HG03558 (cell line): ENCODE measurements around the gene CPPED1.

Experiments
- ATAC-seq: cut with Tn5 transposase; IDR thresholded peaks from one replicate; pipeline ENCODE4 v1.9.1; 2021; ENCODE audit warnings: moderate number of reproducible peaks; ENCODE audit not compliant: unreplicated experiment; ENCODE audit errors: extremely low read depth

The CPPED1 gene

DNA sequence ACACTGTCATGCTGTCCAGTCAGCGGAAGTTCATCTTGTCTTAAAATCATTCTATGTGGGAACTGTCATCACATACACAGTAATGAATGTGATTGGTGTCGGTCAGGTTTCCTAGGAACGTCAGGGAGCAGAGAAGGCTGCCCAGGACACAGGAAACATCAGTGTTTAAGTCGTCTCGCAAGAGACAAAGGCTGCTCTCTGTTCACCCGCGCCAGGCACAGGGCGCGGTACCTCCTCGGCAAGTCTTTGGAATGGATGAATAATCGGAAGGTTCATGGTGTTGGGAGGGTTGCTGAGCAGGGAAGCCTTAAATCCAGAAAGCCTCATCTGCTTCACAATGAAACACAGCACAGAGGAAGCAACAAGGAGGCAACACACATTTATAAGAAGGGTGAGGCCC is 148.2 kb downstream of the CPPED1 start:
- ATAC-seq, result no peak

DNA sequence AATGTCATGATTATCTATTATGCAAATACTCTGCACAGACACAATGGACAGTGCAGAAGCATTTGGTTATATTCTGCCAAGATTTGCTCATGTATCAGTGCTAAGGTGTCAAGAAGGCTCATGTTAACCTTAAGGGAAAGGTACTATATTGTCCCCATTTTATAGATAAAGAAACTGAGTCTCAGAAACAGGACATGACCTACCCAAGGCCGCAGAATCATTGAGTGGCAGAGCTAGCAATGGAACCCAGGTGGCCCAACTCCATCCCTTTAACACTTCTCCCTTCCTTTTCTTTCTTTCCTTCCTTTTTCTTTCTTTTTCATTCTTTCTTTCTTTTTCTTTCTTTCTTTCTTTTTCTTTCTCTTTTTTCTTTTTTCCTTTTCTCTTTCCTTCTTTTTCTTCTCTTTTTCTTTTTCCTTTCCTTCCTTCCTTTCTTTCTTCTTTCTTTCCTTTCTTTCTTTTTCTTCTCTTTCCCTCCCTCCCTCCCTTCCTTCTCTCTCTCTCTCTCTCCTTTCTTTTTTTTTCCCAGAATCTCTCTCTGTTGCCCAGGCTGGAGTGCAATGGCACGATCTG is 149.8 kb downstream of the CPPED1 start:
- ATAC-seq, result no peak

DNA sequence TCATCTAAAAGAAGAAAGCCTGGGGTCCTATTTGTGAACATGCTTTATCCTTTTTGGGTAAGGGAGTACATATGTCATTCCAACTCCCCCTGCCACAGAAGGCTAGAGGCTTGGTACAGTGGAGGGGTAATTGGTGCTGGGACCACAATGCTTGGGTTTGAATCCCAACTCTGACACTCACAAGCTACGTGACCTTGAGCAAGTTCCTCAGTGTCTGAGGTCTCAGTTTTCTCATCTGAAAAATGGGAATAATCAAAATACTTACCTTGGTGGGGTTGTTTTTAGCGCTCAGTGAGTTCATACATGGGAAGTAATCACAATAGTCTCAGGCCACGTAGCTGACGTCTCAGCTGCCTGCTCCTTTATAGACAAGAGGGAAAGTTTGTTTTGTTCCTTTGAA is 150.8 kb downstream of the CPPED1 start:
- no peak for ATAC-seq

DNA sequence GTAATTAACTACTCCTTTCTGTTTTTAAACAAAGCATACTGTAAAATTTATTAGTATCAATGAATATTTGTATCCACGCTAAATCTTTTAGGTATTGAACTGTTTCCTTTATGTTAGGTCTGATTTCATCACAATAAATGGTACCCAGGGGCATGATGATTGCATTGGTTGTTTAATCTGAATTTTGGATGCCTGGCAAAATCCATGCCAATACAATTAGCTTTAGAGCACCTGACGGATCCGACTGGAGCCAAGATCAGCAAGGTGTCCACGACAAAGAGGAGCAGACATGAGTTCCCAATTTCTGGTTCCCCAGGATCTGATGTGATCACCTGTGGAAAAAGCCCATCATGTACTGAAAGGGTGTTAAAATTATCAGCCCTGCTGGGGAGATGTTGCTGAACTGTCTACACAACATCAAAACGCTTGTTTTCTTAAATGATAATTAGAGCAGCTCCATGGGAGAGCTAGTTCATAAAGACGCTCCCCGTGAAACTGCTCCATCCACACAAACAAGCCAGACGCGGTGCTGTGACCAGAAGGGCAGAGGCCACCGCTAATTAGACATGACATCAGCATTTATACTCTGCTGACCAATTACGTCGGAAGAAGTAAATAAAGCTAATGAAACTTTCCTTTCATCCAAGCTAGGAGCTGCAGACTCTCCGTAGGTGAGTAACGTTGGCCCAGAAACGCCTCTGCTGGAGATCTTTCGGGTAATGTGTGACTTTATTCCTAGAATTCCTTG is 151.7 kb downstream of the CPPED1 start:
- no peak for ATAC-seq

DNA sequence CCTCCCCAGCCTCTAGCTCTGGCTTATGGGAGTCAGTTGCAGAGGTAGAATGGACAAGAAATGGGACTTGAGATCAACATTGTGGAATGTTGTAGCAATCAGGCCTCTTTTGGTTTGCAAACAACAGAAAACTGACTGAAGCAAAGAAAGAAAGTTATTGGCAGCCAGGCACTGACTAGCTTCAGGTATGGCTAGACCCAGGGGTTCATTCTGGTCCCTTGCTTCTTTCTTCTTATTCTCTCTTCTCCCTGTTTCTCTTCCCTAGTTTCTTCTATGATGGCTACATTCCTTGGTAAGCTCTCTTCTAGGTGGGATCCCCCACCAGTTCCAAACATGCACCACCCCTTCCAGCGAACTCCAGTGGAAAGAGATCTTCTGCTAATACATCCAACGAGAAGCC is 154.3 kb downstream of the CPPED1 start:
- no peak for ATAC-seq

DNA sequence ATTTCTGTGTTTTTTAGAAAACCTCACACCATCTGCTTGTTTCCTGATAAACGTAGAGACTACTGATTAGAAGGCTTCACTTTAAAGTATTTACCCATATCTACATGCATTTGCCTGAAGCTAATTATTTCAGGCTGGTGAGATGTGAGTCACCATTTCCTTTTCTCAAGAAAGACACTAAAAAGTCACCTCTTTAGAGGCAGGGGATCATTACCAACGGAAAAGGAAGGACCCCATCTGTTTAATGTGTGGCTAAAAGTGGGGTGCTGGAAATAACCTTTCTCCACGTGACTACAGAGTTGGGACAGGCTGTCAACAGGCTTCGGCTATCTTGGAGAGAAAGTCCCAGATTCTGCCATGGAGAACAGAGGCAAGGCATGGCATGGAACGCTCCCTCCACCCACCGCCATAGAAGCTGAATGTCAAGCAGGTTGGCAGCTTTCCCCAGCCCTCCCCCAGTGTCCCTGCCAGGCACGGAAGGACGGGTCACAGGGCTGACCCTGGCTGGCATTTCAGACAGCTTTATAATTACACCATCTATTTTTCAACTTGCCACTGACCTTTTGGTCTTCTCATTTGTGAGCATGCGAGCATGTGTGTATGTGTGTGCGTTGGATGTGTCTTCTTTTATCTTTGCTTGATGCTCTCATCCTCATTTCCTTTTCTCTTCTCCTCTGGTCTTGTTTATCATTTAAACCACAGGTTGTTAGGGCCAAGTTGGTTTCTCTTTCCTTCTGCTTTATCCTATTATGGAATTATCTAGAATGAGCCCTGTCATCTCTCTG is 157.0 kb downstream of the CPPED1 start:
- ATAC-seq, result no peak

DNA sequence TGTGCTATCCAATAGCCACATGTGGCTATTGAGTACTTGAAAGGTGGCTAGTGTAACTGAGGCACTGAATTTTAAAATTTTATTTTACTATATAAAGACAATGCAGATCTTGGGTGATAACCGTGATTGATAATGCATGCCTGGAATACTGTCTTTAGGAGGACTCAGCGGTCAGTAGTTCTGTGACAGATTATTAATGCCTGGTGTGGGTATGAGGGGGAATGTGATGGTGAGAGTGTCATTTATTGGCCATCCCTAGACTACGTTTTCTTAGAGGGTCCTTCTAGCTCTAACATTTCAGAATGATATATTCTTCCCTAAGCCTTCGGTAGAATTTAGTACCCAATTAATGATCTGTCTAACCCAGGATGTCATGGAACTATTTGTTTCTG is 157.6 kb downstream of the CPPED1 start:
- no peak for ATAC-seq

DNA sequence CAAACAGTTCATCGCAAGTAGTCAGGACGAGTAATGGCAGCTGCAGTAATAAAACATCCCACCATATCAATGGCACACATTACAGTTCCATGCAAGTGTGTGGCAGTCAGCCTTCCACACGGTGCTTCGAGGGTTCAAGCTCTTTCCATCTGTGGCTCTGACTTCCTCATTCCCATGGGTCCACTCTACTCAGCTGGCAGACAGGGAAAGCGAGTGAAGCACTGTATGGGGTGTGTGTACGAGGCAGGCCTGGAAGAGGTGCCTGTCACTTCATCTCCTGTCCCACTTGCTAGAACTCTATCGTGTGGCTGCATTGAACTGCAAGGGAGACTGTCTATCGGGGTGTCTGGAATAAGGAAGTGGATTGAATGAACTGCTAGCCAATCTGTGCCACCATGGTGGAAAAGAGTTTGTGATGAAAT is 160.6 kb downstream of the CPPED1 start:
- no peak for ATAC-seq

DNA sequence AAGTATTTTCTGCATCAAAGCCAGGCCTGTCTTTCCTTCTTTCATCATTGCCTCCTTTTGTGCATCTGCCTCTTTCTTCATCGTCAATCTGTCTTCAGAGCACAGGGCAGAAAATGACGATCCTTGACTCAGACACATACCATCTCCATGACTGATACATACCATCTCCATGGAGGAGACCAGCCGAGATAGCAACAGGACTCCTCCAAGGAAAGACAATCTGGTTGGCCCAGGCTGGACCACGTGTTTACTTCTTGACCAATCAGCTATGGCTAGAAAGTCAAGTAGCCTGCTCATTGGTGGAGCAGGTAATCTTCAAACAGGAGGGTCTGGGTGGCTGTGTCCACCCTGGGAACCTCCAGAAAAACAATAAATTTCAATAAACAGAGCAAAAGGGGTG is 164.6 kb downstream of the CPPED1 start:
- ATAC-seq, result no peak

DNA sequence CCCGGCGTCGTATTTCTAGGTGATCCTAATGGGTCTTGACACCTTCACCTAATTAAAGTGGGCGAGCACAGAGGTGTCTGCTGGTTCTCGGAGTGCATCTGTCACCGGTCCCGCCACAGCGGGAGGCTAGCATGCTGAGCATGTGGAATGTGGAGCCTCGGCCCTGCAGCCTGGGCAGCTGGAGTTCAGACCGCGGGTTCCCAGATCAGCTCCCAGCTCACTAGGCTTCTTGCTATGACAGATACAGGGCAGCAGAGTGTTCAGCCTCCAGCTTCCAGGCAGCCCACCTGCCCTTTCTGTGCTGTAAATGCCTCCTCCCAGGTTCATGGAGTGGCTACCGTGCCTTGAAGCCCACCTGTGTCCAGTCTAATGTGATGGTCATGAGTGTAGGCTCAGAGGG is 166.7 kb downstream of the CPPED1 start:
- ATAC-seq, result no peak

DNA sequence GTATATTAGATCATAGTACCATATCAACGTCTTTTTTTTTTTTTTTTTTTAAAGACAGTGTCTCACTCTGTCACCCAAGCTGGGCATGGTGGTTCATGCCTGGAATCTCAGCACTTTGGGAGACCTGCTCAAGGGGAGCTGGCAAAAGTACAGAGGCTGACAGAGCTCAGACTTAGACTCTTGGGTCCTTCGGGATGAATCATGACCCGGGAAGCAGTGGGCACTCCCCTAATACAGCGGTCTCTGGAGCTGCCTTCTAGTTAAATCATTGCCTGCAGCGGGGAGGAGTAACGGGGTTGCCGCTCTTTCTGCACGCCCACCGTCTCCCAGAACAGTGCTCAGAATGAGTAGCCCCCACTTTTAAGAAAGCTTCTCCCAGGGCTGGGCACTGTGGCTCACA is 174.4 kb downstream of the CPPED1 start:
- ATAC-seq, result no peak

DNA sequence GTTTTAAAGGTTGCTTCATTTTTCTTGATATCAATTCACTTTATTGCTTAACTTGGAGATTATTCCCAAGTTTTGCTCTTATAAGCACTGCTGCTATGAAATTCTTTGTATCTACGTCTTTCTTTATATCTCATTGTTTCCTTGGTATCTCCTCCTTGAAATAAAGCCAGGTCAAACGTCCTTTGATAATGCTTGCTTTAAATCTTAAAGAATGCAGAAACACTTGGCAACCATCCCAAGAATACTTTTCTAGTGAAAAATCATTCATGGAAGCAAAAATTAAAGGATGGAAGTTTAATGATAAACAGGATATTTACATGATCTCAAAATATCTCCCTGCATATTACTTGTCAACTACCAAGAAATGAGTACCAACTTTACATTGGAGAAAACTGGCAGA is 175.2 kb downstream of the CPPED1 start:
- ATAC-seq, result no peak

DNA sequence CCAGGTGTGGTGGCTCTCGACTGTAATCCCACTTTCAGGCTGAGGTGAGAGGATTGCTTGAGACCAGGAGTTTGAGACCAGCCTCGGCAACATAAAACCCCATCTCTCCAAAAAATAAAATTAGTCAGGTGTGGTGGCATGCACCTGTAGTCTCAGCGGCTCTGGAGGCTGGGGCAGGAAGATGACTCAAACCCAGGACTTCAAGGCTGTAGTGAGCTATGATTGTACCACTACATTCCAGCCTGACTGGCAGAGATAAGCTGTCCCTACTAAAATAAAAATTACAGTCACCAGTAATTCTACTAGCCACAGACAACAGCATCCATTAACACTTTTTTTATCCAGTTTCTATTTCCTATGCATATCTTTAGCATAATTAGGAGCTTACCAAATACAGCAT is 176.3 kb downstream of the CPPED1 start:
- ATAC-seq, result no peak

DNA sequence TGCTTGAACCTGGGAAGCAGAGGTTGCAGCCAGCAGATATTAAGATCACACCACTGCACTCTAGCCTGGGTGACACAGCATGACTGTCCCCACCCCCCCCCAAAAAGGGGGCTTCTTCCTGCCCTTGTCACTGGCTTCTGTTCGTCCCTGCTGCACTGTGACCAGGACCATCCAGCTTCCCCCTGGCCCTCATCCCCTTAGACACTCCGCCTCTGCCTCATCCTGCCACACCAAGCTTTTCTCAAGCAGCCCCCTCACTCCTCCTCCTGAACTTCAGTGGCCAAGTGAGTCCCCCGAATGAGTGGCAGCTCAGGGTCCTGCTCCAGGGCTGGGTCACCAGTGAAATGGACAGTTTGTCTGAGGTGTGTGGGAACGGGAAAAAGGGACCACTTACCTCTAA is 177.3 kb downstream of the CPPED1 start:
- no peak for ATAC-seq

DNA sequence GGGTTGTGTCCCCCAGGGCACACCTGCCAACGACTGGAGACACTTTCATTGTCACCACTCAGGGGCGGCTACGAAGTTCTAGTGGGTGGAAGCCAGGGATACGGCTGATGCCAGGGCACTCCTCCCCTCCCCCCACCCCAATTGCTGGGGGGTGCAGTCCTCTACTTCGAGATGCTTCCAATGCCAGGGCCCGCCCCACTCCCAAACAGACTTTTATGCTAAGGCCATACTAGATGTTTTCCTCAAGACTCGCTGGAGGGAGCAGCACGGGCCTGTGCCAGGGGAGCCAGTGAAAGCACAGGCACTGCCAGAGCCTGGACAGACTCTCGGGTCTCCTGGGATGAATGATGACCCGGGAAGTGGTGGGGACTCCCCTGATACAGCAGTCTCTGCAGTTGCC is 178.0 kb downstream of the CPPED1 start:
- no peak for ATAC-seq

DNA sequence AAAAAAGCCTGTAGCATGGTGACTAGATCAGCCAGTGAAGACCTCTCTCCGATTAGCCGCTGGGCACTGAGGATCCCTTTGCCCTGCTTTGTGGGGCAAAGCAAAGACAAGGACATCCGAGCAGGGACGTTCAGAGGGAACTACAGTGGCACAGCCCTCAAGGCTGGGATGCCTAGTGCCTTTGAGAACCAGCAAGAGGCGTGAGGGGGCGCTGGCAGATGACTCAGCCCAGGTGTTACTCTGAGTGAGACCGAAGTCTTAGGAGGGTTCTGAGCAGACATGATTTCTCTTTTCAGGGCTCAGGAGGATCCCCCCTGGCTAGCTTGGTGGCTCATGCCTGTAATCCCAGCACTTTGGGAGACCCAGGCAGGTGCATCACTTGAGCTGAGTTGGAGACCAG is 178.6 kb downstream of the CPPED1 start:
- ATAC-seq, result no peak

DNA sequence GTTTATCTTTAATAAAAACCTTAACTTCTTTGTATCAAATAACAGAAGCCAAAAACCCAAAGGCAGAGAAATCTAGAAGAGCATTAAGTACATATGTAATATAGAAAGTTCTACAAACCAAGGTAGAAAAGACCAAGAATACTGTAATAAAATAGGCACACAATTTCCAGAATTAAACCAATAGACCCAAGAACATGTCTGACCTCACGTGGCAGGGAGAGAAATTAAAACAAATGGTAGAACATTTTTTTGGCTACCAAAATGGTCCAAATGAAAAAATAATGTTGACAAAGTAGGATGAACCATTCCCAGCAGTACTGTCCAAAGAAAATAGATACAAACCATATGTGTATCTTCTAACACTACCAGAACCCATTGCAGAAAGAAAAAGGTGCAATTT is 183.5 kb downstream of the CPPED1 start:
- ATAC-seq, result no peak

DNA sequence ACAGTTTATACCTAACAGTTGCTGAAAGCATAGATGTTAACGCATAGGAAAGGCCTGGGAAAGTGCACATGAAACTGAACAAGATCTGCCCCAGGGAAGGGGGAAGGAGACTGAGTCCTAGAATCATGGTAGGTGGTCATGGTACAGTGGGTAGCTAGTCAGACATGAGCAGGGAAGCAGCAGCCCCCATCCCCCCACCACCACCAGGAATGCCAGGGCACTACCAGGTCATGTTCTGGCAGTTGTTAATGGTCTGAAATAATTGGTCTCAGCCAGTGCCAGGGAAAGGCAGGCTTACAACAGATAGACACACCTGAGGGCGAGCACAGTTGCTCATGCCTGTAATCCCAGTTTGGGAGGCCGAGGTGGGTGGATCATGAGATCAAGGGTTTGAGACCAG is 185.2 kb downstream of the CPPED1 start:
- ATAC-seq, result no peak

DNA sequence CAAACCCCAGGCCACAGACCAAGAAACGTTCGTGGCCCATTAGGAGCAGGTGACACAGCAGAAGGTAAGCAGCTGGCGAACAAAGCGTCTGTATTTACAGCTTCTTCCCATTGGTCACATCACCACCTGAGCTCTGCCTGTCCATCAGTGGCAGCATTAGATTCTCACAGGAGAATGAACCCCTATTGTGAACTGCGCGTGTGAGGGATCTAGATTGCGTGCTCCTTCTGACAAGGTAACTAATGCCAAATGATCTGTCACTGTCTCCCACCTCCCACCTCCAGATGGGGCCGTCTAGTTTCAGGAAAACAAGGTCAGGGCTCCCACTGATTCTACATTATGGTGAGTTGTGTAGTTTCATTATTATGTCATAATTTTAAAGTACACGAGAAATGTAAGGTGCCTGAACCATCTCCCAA is 186.3 kb downstream of the CPPED1 start:
- ATAC-seq, result no peak

DNA sequence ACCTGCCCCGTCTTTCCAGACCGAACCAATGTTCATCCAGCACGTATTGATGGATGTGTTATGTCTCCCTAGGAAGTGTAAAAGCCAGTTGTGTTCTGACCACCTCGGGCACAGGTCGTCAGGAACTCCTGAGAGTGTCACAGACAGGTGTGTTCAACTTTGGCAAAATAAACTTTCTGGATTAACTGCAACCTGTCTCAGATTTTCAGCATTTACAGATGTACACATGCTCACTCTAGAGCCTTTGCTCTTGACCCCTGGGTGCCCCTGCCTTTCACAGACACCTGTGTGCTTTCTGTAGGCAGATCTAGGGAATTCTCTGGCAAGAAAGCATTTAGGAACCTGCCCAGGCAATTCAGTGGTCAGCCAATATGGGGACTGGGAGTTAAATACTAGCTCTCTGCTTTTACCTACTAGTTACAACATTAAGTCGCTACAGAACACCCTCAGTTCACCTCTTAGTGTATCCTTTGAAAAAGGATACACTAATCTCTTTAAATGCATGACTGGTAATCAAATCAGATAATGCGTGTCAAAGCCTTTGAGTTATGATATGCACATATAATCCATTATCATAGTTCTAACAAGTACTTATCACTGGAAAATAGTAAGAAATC is 188.9 kb downstream of the CPPED1 start:
- ATAC-seq, result no peak

DNA sequence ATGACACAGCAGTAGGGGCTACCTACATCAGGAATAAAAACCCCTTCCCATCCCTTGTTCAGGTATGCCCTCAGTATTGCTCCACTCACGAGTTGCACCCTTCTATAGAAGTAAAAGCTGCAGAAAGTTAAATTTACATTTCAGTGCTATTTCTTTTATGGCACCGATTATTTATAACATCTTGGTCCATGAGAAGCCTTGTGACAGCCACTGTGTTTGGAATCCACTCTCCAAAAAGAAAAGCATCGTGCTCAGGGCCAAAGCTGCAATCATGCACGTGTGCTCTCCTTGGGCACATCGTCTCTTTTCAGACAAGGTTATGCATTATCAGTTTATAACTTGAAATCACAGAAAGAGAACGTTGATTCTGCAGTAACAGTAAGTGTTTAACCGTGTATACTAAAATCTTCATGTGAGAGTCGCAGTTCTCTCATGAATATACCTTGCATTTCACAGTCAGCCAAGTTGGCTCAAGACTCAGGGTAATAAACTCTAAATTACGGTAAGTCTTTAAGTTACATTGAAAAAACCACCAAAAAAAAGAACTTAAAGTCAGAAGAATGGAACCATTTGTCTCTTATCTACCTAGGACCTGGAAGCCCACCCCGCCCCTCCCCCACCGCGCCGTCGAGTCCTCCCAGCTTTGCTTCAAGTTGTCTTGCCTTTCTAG is 189.6 kb downstream of the CPPED1 start:
- no peak for ATAC-seq
